GM12801 (cell line): Measurements from ENCODE around the gene B4GAT1.

Experiments used
- TF ChIP-seq, protein P1 (sequence below): IDR thresholded peaks from one replicate; pipeline ENCODE4 v1.5.1; 2011; ENCODE audit warnings: control low read depth; ENCODE audit not compliant: insufficient read length; ENCODE audit errors: extremely low read depth

The B4GAT1 gene

DNA sequence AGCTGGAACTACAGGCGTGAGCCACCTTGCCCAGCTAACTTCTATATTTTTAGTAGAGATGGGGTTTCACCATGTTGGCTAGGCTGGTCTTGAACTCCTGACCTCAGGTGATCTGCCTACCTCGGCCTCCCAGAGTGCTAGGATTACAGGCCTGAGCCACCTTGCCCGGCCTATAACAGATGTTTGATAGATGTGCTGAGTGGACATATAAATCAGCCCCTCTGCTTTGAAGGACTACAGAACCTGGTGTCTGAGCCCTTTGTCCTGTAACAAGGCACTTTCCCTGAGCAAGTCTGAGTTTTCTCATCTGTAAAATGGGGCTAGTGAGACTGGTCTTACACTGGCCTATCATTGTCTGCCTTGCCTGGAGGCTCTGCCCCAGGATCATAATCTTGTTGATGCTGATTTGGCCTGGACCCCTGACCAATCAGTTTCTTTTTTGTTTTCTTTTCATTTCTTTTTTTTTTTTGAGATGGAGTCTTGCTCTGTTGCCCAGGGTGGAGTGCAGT, 18.2 kb downstream of the B4GAT1 start:
- TF ChIP-seq, protein P1, sequence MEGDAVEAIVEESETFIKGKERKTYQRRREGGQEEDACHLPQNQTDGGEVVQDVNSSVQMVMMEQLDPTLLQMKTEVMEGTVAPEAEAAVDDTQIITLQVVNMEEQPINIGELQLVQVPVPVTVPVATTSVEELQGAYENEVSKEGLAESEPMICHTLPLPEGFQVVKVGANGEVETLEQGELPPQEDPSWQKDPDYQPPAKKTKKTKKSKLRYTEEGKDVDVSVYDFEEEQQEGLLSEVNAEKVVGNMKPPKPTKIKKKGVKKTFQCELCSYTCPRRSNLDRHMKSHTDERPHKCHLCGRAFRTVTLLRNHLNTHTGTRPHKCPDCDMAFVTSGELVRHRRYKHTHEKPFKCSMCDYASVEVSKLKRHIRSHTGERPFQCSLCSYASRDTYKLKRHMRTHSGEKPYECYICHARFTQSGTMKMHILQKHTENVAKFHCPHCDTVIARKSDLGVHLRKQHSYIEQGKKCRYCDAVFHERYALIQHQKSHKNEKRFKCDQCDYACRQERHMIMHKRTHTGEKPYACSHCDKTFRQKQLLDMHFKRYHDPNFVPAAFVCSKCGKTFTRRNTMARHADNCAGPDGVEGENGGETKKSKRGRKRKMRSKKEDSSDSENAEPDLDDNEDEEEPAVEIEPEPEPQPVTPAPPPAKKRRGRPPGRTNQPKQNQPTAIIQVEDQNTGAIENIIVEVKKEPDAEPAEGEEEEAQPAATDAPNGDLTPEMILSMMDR: no peak

DNA sequence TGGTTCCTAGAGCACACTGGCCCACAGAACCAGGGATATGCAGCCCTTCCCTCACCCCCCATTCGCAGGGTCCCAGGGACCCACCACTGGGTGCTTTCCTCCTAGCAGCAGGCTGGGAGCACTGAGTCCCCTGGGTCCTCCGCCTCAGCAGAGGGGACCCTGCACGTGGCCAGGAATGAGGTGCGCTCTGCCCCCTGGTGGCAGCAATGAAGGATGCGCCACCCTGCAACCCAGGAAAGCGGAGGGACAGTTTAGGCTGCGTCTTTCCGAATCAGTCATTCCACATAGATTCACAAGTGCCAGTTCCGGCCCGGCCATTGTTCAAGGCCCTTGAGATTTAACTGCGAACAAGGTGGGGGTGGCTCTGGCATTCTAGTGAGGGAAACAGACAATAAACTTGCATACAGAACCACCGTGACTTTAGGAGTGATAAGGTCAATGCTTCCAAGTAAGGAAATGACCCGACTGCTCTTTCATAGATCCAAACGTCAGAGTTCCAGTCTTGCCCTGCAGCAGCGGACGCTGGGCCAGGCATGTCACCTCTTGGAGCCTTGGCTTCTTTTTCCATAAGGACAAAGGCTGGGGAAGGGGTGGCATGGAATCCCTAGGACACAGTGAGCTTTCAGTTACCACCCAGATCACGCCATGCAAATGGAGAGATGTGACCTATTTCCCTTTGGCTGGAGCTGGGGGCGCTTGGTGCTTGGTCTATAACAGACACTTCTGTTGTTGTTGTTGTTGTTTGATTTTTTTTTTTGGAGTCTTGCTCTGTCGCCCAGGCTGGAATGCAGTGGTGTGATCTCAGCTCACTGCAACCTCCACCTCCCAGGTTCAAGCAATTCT, 18.9 kb downstream of the B4GAT1 start:
- TF ChIP-seq, protein P1: no peak

DNA sequence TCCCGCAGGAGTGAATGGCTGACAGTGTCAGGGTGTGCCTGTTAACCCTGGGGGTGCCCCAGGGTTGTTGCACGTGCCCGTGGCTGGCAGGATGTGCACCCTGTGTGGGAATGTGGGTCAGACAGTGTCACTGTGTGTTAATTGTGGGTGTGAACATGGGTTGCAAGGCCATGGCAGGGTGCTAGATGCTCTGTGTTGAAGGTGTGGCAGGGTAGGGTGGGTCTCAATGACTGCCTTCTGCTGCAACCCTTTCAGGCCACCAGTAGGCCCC, 19.5 kb downstream of the B4GAT1 start:
- TF ChIP-seq, protein P1: no peak

GRCh38 chr11:66327171-66328030, 20.0 kb downstream of the B4GAT1 start:
- TF ChIP-seq, protein P1: no peak

DNA sequence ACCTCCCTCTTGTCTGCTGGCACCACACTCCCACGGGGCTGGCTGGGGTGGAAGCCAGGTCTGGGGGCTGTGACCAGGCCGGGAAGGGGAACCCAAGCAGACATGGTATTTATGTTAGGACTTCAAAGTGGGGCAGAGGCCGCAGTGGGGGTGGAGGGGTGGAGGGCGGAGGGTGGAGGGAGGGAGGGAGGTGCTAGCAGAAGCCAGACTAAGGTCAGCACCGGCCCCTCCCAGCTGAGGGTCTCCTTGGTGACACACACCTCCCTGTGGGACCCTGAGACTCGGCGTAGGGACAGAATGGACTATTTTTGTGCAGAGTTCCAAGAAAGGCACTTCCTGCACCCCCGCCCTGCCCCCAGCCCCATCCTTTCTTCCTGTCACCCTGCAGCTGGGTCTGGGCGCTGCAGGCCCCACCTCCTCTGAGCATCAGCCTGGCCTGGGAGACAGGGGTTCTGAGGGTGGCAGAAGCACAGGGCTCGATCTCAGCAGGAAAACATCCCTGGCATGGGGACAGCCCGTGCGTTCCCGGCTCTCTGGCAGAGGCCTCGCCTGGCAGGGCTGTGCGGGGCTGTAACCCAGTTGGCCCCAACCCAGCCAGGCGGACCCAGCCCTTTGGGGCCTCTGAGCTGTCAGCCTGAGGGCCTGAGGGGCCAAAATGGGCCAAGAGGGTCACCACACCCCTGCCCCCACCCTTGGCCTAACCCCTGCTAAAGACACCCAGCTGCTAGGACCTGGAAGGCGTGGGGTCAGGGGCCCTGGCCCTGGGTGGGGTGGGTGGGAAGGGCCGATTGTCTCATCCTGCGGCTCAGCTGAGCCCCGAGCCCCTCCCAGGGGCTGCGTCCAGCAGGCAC, 20.9 kb downstream of the B4GAT1 start:
- TF ChIP-seq, protein P1: no peak

- TF ChIP-seq, protein P1: no peak
These were observed 22.2 kb downstream of the B4GAT1 start for GRCh38 chr11:66325263-66325671.

DNA sequence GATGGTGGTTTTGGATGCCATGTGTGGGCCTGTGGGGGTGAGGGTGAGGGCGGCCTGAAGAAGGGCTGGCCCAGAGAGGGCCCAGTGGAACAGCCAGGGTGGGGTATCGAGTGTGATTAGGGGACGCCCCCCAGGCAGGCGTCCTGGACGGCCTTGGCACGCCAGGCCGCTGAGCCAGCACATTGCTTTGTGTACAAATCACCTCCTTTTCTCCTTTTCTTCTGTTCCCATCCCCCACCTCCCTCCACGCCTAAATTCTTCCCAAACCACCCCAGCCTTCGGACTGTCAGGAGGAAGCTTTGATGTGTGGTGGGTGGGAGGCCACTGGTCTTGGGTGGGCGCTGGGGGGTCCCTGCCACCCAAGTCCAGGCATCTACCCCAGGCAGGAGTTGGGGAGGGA, 22.8 kb downstream of the B4GAT1 start:
- TF ChIP-seq, protein P1: no peak
